ENCODE data around the gene SIAH1. TPM values are rescaled to one million over a fixed set of nuclear protein-coding genes. Genes with fewer than 3 reads are reported as not detected.

SIAH1 gene
- total RNA-seq, 1 experiment from 2014 or later: 33.2 TPM

- Histone ChIP-seq H2AK5ac (ENCODE audit: insufficient read length, low read length) (no peak overlapping the region), H2BK120ac (ENCODE audit: low read depth, low read length, poor library complexity, severe bottlenecking) (no peak overlapping the region), H2AFZ (ENCODE audit: low read length) (no peak overlapping the region), H3K4ac (ENCODE audit: low read depth, low read length) (no peak overlapping the region), H4K5ac (ENCODE audit: insufficient read length, low read depth, low read length) (no peak overlapping the region), H2BK5ac (ENCODE audit: insufficient read length, low read length) (no peak overlapping the region), H2BK12ac (ENCODE audit: insufficient read length, low read depth, low read length) (no peak overlapping the region), H3K9ac (ENCODE audit: extremely low read depth, insufficient read length, low read length) (no peak overlapping the region), H2BK20ac (ENCODE audit: low read depth, low read length, poor library complexity, severe bottlenecking) (no peak overlapping the region), H3K9me3 (ENCODE audit: control insufficient read depth, low read depth, low read length) (no peaks in the 10 kb centered on the region), H4K91ac (ENCODE audit: insufficient read length, low read depth, low read length) (no peak overlapping the region), H4K8ac (replicated peaks; ENCODE audit: insufficient read length, low read depth, low read length) (no peak overlapping the region), H2BK15ac (ENCODE audit: low read depth, low read length) (no peak overlapping the region), H3K23ac (ENCODE audit: insufficient read length, low read depth, low read length) (no peak overlapping the region), H3K56ac (ENCODE audit: insufficient read length, low read depth, low read length) (no peak overlapping the region), H3K79me1 (ENCODE audit: insufficient read depth, low read depth, low read length, poor library complexity, severe bottlenecking) (no peaks in the 10 kb centered on the region), H3K14ac (ENCODE audit: insufficient read depth, low read length) (no peak overlapping the region), H3K18ac (ENCODE audit: insufficient read length, low read depth, low read length) (no peak overlapping the region), H3K27me3 (ENCODE audit: insufficient read depth, low read length) (no peaks in the 10 kb centered on the region), H3K4me1 (ENCODE audit: insufficient read depth, low read length) (no peaks in the 10 kb centered on the region), H3K23me2 (ENCODE audit: insufficient read length, low read depth, low read length, poor library complexity, severe bottlenecking) (no peaks in the 10 kb centered on the region), H3K4me2 (ENCODE audit: insufficient read depth, insufficient read length, low read length) (no peak overlapping the region), H4K20me1 (ENCODE audit: control insufficient read depth, insufficient read depth, insufficient read length) (no peaks in the 10 kb centered on the region), H3K27ac (ENCODE audit: insufficient read length, low read depth, low read length) (no peak overlapping the region), H3T11ph (ENCODE audit: low read length) (no peak overlapping the region), H3K79me2 (ENCODE audit: insufficient read depth, low read length) (no peaks in the 10 kb centered on the region)
- H3K4me3 Mint-ChIP-seq: no peak overlapping the region
- peaks cover 4 to 16% (median 6%) of the 10 kb centered on the region in 3 experiments; a peak in 5 of 7 replicates for H3K36me3 Mint-ChIP-seq (ENCODE audit: insufficient read depth in 1 of 3, low read depth in 3 of 3)
- no CpG with 5 or more reads among the region's 2 CpGs for WGBS (ENCODE audit: extremely low coverage, insufficient read length, low lambda C conversion rate)
- H3K4me1 Mint-ChIP-seq: no peaks in the 10 kb centered on the region
- no peaks in the 10 kb centered on the region for H3K27me3 Mint-ChIP-seq (ENCODE audit: low read depth)
- DNase-seq: no peak
- no peak overlapping the region for H3K27ac Mint-ChIP-seq
- no peaks in the 10 kb centered on the region for H3K9me3 Mint-ChIP-seq
- TF ChIP-seq CTCF (conservative IDR thresholded peaks at IDR 0.05): no peak
These were observed 42.6 kb downstream of the SIAH1 start for GRCh38 chr16:48342591-48342990.
